BE2C (cell line): ENCODE results near the gene NINJ2.

Experiments
- DNase-seq: peaks from one replicate; pipeline ENCODE4 v3.0.0-alpha.2; 2020
- H3K27me3 ChIP-seq: fragments of 250-450 bp; sonication (Bioruptor Pico); 2 replicates; pipeline ENCODE4 v1.5.1; 2020; ENCODE audit warnings: mild to moderate bottlenecking
- H3K36me3 ChIP-seq: fragments of 250-450 bp; sonication (Bioruptor Pico); 2 replicates; pipeline ENCODE4 v1.5.1; 2020; ENCODE audit warnings: mild to moderate bottlenecking
- H3K4me1 ChIP-seq: fragments of 250-450 bp; sonication (Bioruptor Pico); 2 replicates; pipeline ENCODE4 v1.5.1; 2020
- H3K4me3 ChIP-seq: 2 replicates; pipeline ENCODE4 v1.5.1; 2011; ENCODE audit warnings: low read depth, low read length
- H3K9me3 ChIP-seq: fragments of 250-450 bp; sonication (Bioruptor Pico); 2 replicates; pipeline ENCODE4 v1.5.1; 2020
- TF ChIP-seq, protein P1 (sequence below): IDR thresholded peaks from 2 replicates; pipeline ENCODE4 v1.5.1; 2012; ENCODE audit warnings: mild to moderate bottlenecking, low read depth, low read length

Gene NINJ2

DNA sequence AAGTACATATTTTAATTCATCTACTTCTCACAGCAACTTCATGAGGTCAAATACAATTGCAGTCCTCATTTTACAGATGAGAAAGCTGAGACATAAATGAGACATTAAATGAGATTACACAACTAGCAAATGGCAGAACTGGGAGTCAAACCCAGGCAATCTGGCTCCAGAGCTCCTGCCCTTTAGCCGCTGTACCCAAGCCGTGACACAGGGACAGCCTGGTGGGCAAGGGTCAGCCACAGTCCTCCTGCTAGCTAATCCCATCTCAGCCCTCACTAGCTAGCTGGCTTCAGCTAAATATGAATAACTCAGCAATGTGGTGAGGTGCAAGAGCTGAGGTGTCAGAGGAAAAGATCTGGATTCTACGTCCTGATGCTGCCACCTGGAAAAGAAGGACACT, 54.8 kb downstream of the NINJ2 start:
- peaks cover 8% of the 10 kb centered on the region for H3K4me1 ChIP-seq

DNA sequence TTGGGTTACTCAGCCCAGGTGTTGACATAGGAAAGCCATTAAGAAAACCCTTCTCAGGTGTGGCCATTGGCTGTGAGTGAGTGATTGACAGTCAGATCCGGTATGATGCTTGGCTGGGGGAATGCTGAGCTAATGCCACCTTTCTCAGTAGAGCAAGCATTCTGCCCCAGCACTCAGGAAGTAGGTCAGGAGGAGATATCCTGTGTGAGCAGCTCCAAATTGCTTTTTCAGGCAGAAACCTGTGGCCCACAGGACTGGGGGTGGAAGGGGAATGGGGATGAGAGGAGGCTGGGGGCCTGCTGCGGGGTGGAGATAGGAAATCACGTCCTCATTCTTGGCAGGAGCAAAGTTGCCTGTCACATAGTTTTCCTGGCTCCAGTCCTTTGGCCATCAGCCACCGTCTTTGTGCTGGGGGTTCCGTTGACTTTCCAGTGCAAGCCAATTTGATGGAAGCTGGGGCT, 55.7 kb downstream of the NINJ2 start:
- TF ChIP-seq, protein P1, sequence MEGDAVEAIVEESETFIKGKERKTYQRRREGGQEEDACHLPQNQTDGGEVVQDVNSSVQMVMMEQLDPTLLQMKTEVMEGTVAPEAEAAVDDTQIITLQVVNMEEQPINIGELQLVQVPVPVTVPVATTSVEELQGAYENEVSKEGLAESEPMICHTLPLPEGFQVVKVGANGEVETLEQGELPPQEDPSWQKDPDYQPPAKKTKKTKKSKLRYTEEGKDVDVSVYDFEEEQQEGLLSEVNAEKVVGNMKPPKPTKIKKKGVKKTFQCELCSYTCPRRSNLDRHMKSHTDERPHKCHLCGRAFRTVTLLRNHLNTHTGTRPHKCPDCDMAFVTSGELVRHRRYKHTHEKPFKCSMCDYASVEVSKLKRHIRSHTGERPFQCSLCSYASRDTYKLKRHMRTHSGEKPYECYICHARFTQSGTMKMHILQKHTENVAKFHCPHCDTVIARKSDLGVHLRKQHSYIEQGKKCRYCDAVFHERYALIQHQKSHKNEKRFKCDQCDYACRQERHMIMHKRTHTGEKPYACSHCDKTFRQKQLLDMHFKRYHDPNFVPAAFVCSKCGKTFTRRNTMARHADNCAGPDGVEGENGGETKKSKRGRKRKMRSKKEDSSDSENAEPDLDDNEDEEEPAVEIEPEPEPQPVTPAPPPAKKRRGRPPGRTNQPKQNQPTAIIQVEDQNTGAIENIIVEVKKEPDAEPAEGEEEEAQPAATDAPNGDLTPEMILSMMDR = no peak
- DNase-seq = no peak
- Histone ChIP-seq H3K4me1 (peaks cover 8% of the 10 kb centered on the region), H3K36me3 (no peaks in the 10 kb centered on the region), H3K27me3 (no peaks in the 10 kb centered on the region), H3K4me3 (no peak overlapping the region), H3K9me3 (no peaks in the 10 kb centered on the region)

More for the DNA sequence above, 54.8 kb downstream of the NINJ2 start:
- Histone ChIP-seq H3K4me3 (no peak overlapping the region), H3K9me3 (no peaks in the 10 kb centered on the region), H3K36me3 (no peaks in the 10 kb centered on the region), H3K27me3 (no peaks in the 10 kb centered on the region)
- DNase-seq = no peak
- TF ChIP-seq, protein P1 = no peak

DNA sequence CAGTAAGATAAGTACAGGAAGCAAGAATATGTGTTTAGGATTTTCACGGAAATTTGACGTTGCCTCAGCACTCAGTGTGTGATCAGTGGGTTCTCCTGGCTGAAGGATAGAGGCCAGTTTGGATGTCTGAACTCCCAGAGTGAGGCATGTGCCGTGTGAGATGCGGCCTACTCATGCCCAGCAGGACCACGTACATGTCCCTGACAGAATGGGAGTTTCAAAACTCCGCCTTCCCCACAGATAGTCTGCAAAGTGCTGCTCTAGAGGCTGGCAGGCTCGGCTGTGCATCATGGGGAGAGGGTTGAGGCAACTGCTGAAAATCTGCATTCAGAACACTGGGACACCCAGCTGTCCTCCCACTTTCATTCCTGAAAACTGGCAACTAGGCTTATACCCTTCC, 58.3 kb downstream of the NINJ2 start:
- no peaks in the 10 kb centered on the region for H3K27me3 ChIP-seq
- TF ChIP-seq, protein P1 = no peak

DNA sequence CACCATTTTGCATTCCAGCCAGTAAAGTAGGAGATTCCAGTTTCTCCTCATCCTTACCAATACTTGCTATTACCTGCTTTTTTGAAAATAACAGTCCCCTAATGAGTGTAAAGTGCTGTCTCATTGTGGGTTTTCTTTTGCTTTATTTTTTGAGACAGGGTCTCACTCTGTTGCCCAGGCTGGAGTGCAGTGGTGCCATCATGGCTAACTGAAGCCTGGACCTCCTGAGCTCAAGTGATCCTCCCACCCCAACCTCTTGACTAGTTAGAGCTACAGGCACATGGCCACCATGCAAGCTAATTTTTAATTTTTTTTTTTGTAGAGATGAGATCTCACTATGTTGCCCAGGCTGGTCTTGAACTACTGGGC, 60.6 kb downstream of the NINJ2 start:
- TF ChIP-seq, protein P1 = no peak
- 0 out of 2 replicates have a peak, but pooled peaks cover 2% of the 10 kb centered on the region for H3K4me1 ChIP-seq
- no peaks in the 10 kb centered on the region for H3K36me3 ChIP-seq
- no peaks in the 10 kb centered on the region for H3K27me3 ChIP-seq
- no peak for DNase-seq
- no peak overlapping the region for H3K4me3 ChIP-seq
- no peaks in the 10 kb centered on the region for H3K9me3 ChIP-seq

More for the DNA sequence above, 58.3 kb downstream of the NINJ2 start:
- no peak overlapping the region for H3K4me3 ChIP-seq
- H3K9me3 ChIP-seq = no peaks in the 10 kb centered on the region
- no peak for DNase-seq
- H3K36me3 ChIP-seq = no peaks in the 10 kb centered on the region
- H3K4me1 ChIP-seq = peaks cover 3% of the 10 kb centered on the region

DNA sequence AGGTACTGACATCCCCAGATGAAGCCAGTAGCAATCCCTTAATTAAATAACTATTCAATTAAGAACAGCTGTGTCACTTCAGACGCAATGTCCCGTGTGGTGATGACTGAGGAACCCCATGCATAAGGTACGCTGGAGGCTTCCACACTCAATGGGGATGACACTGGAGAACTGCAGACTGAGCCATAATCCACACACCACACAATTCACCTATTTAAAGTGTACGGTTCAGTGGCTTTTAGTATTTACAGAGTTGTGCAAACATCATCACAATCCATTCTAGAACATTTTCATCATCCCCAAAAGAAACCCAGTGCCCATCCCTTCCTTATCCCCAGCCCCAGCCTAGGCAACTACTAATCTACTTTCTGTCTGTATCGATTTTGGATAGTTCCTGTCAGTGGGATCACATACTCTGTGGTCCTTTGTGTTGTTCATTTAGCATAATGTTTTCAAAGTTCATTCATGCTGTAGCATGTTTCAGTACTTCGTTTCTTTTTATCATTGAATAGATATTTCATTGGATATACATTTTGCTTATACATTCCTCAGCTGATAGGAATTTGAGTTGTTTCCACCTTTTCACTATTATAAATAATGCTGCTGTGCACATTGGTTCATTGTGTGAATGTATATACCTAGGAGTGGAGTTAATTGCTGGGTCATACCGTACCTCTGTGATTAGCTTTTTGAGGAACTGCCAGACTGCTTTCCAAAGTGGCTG, 61.1 kb downstream of the NINJ2 start:
- no peak for DNase-seq
- Histone ChIP-seq H3K4me3 (no peak overlapping the region), H3K36me3 (no peaks in the 10 kb centered on the region), H3K4me1 (no peaks in the 10 kb centered on the region), H3K27me3 (no peaks in the 10 kb centered on the region), H3K9me3 (no peaks in the 10 kb centered on the region)
- TF ChIP-seq, protein P1 = no peak

DNA sequence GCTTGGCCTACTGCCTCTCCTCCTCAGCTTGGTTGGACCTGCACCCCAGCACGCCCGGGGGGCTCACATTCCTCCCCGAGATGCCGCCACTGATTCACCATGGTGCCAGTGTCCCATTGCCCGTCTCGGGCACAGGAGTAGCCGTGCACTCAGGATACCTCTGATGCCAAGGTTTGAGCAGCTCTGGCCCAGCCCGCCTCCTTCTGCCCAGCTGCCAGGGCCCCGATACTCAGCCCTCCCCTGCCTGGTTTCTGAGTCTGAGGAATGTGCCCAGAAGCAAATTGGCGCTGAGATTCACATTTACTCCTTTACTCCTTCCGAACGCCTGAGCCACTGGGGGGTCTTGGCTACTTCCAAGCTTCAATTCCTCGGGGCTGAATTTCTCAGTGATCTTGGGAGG, 63.5 kb downstream of the NINJ2 start:
- Histone ChIP-seq H3K4me1 (no peaks in the 10 kb centered on the region), H3K36me3 (no peaks in the 10 kb centered on the region), H3K27me3 (no peaks in the 10 kb centered on the region), H3K9me3 (no peaks in the 10 kb centered on the region), H3K4me3 (no peak overlapping the region)
- no peak for DNase-seq
- TF ChIP-seq, protein P1 = no peak
